SK-N-SH (cell line): ENCODE measurements around the gene CCN5. TPM values are rescaled to one million over a fixed set of nuclear protein-coding genes. Genes with fewer than 3 reads are reported as not detected.

Experiments
- CTCF ChIA-PET: fragments of 300-600, 350-600 bp; formaldehyde crosslinking; extraction: SDS; loops from one replicate; lab custom pipeline; 2021; lab: Yijun Ruan, JAX
- POLR2A ChIA-PET: fragments of 350-600 bp; sonication (Branson Sonifier 250); formaldehyde crosslinking; extraction: SDS; loops from one replicate; lab custom pipeline; 2020; ENCODE audit warnings: antibody characterized with exemption, inconsistent platforms; lab: Yijun Ruan, JAX
- DNase-seq: peaks from one replicate; pipeline ENCODE4 v3.0.0; 2012
- H2AFZ ChIP-seq: fragments of 200-600 bp; sonication (generic); 2 replicates; pipeline ENCODE4 v1.8.1; 2016; ENCODE audit warnings: antibody characterized with exemption, mild to moderate bottlenecking, low read depth
- H3F3A ChIP-seq: fragments of 200-600 bp; sonication (generic); replicated peaks from 2 replicates; pipeline ENCODE3; 2016; ENCODE audit warnings: antibody characterized with exemption, mild to moderate bottlenecking; ENCODE audit not compliant: insufficient read depth
- H3K27ac ChIP-seq, 2 experiments: fragments of 200-500 bp in 1 of 2; fragments of 200-600 bp in 1 of 2; sonication (Bioruptor generic) in 1 of 2; sonication (generic), shearing (Covaris generic) in 1 of 2; 2 replicates each; pipeline versions ENCODE4 v1.5.1 to v1.6.1; 2014 to 2016; ENCODE audit warnings: low read depth in 2 of 2, inconsistent platforms in 1 of 2, low read length in 1 of 2, mild to moderate bottlenecking in 1 of 2, mixed read lengths in 1 of 2
- H3K27me3 ChIP-seq: fragments of 200-600 bp; sonication (generic), shearing (Covaris generic); 2 replicates; pipeline ENCODE4 v1.6.1; 2016; ENCODE audit warnings: mixed run types; ENCODE audit not compliant: insufficient read depth
- H3K36me3 ChIP-seq, 2 experiments: fragments of 200-500 bp in 1 of 2; fragments of 200-600 bp in 1 of 2; sonication (Bioruptor generic) in 1 of 2; sonication (generic) in 1 of 2; replicated peaks in 1 of 2; 2 replicates each; pipeline versions ENCODE3 to v1.5.1; 2014 to 2016; ENCODE audit warnings: low read length in 1 of 2, mild to moderate bottlenecking in 1 of 2; ENCODE audit not compliant: insufficient read depth in 2 of 2, control insufficient read depth in 1 of 2
- H3K4me1 ChIP-seq, 2 experiments: fragments of 200-500 bp in 1 of 2; fragments of 200-600 bp in 1 of 2; sonication (Bioruptor generic) in 1 of 2; sonication (generic), shearing (Covaris generic) in 1 of 2; 2 replicates each; pipeline versions ENCODE4 v1.5.1 to v1.6.1; 2014 to 2016; ENCODE audit warnings: low read depth in 1 of 2, low read length in 1 of 2, mixed run types in 1 of 2; ENCODE audit not compliant: insufficient read depth in 2 of 2, control insufficient read depth in 1 of 2
- H3K4me2 ChIP-seq: fragments of 200-600 bp; sonication (generic), shearing (Covaris generic); 2 replicates; pipeline ENCODE4 v1.6.1; 2017; ENCODE audit warnings: mixed run types
- H3K4me3 ChIP-seq, 2 experiments: fragments of 200-500 bp in 1 of 2; fragments of 200-600 bp in 1 of 2; sonication (Bioruptor generic) in 1 of 2; sonication (generic), shearing (Covaris generic) in 1 of 2; 2 replicates each; pipeline versions ENCODE4 v1.5.1 to v1.8.1; 2014 to 2016; ENCODE audit warnings: low read depth in 2 of 2, inconsistent platforms in 1 of 2, low read length in 1 of 2, mild to moderate bottlenecking in 1 of 2, mixed read lengths in 1 of 2, moderate library complexity in 1 of 2
- H3K79me2 ChIP-seq: fragments of 200-600 bp; sonication (generic); 2 replicates; pipeline ENCODE4 v1.8.1; 2017; ENCODE audit warnings: mild to moderate bottlenecking; ENCODE audit not compliant: insufficient read depth
- H3K9ac ChIP-seq: fragments of 200-600 bp; sonication (generic); 2 replicates; pipeline ENCODE4 v1.6.1; 2017; ENCODE audit warnings: mixed run types
- H3K9me2 ChIP-seq: fragments of 200-600 bp; sonication (generic); 2 replicates; pipeline ENCODE4 v1.6.1; 2017; ENCODE audit warnings: mixed run types
- H3K9me3 ChIP-seq: fragments of 200-600 bp; sonication (generic); 2 replicates; pipeline ENCODE4 v1.6.1; 2017; ENCODE audit warnings: mixed run types, mild to moderate bottlenecking, moderate library complexity
- H4K20me1 ChIP-seq: fragments of 200-600 bp; sonication (generic); 2 replicates; pipeline ENCODE4 v1.6.1; 2017; ENCODE audit warnings: mild to moderate bottlenecking, mixed run types; ENCODE audit not compliant: insufficient read depth
- CHD2 ChIP-seq: fragments of 150-350 bp; IDR thresholded peaks from 2 replicates; pipeline ENCODE4 v1.6.1; 2018; ENCODE audit warnings: low read length; ENCODE audit not compliant: partially characterized antibody
- ELF1 ChIP-seq: IDR thresholded peaks from 2 replicates; pipeline ENCODE4 v1.4.0; 2012
- EP300 ChIP-seq, 2 experiments: IDR thresholded peaks; 2 replicates each; pipeline versions ENCODE4 v1.4.0 to v1.6.1; 2012; ENCODE audit warnings: borderline replicate concordance in 1 of 2, low read depth in 1 of 2, low read length in 1 of 2
- EZH2phosphoT487 ChIP-seq: fragments of 200-600 bp; sonication (generic); IDR thresholded peaks from 2 replicates; pipeline ENCODE4 v1.6.1; 2017; ENCODE audit warnings: low read depth, mixed run types, mild to moderate bottlenecking, antibody characterized with exemption, moderate library complexity, borderline replicate concordance
- FOSL2 ChIP-seq: IDR thresholded peaks from 2 replicates; pipeline ENCODE4 v1.4.0; 2012; ENCODE audit warnings: low read depth, mild to moderate bottlenecking, moderate library complexity, borderline replicate concordance
- FOXJ3 ChIP-seq: sonication (generic); formaldehyde crosslinking; IDR thresholded peaks from 2 replicates; pipeline ENCODE4 v1.5.1; 2020; ENCODE audit warnings: mild to moderate bottlenecking, missing genetic modification reagents
- FOXM1 ChIP-seq: IDR thresholded peaks from 2 replicates; pipeline ENCODE4 v1.4.0; 2012; ENCODE audit warnings: low read depth, mild to moderate bottlenecking
- IRF3 ChIP-seq: fragments of 150-350 bp; IDR thresholded peaks from 2 replicates; pipeline ENCODE4 v1.6.1; 2016; ENCODE audit warnings: mild to moderate bottlenecking, low read depth, low read length
- JUND ChIP-seq: IDR thresholded peaks from 2 replicates; pipeline ENCODE4 v1.4.0; 2012
- MAX ChIP-seq: IDR thresholded peaks from 2 replicates; pipeline ENCODE4 v1.4.0; 2012; ENCODE audit warnings: low read depth
- MEF2A ChIP-seq: IDR thresholded peaks from 2 replicates; pipeline ENCODE4 v1.4.0; 2012; ENCODE audit warnings: low read depth, borderline replicate concordance
- MXI1 ChIP-seq: IDR thresholded peaks from 2 replicates; pipeline ENCODE4 v1.6.1; 2012; ENCODE audit warnings: mild to moderate bottlenecking, low read depth, low read length, improper control_type of control experiment
- POLR2AphosphoS5 ChIP-seq: IDR thresholded peaks from 2 replicates; pipeline ENCODE4 v1.6.1; 2012; ENCODE audit warnings: low read depth, low read length
- RCOR1 ChIP-seq: fragments of 150-350 bp; IDR thresholded peaks from 2 replicates; pipeline ENCODE4 v1.6.1; 2017; ENCODE audit warnings: antibody characterized with exemption, low read length
- REST ChIP-seq: IDR thresholded peaks from 2 replicates; pipeline ENCODE4 v1.6.1; 2012; ENCODE audit warnings: mild to moderate bottlenecking, low read depth, low read length, moderate library complexity
- RFX5 ChIP-seq: IDR thresholded peaks from 2 replicates; pipeline ENCODE4 v1.6.1; 2012; ENCODE audit warnings: mild to moderate bottlenecking, improper control_type of control experiment, low read length
- RXRA ChIP-seq: IDR thresholded peaks from 2 replicates; pipeline ENCODE4 v1.4.0; 2012; ENCODE audit warnings: low read depth, mild to moderate bottlenecking, borderline replicate concordance
- TEAD4 ChIP-seq: IDR thresholded peaks from 2 replicates; pipeline ENCODE4 v1.4.0; 2012; ENCODE audit warnings: mild to moderate bottlenecking, borderline replicate concordance; ENCODE audit not compliant: insufficient read depth
- USF2 ChIP-seq: fragments of 150-350 bp; IDR thresholded peaks from 2 replicates; pipeline ENCODE4 v1.6.1; 2017; ENCODE audit warnings: antibody characterized with exemption, low read length, low read depth, borderline replicate concordance
- YY1 ChIP-seq: IDR thresholded peaks from 2 replicates; pipeline ENCODE4 v1.4.0; 2012; ENCODE audit warnings: low read depth, mild to moderate bottlenecking
- WGBS: methylation state at CpG from one replicate; pipeline ENCODE4 v1.1.6; 2017; ENCODE audit warnings: low lambda C conversion rate; 5-methylcytosine and 5-hydroxymethylcytosine counted together
- polyA plus RNA-seq, 3 experiments: library from polyadenylated mRNA; depleted of rRNA; stranded (reverse); fragments of >200 nt; gene quantifications; 2 replicates each; pipeline ENCODE4 v1.2.3, GENCODE V29; 2012

The CCN5 gene
- polyA plus RNA-seq, 1 of the 3 experiments (the other 2 are of a cell fraction) = 0.05 TPM

GRCh38 chr20:44666066-44666465, 49.1 kb upstream of the CCN5 start:
- no peak overlapping the region for H3K4me2 ChIP-seq

More at GRCh38 chr20:44666066-44666465, 49.1 kb upstream of the CCN5 start:
- H3K4me3 ChIP-seq = no peak overlapping the region
- no peaks in the 10 kb centered on the region for H3K4me1 ChIP-seq
- H3K36me3 ChIP-seq = no peaks in the 10 kb centered on the region
- no peak for DNase-seq
- no peak overlapping the region for H3K9ac ChIP-seq
- WGBS = 82% methylated on average over 3 of the region's 3 CpGs
- no peaks in the 10 kb centered on the region for H3K9me3 ChIP-seq
- peaks cover 10% of the 10 kb centered on the region for H3F3A ChIP-seq
- no peak overlapping the region for H2AFZ ChIP-seq
- no peaks in the 10 kb centered on the region for H4K20me1 ChIP-seq
- no peaks in the 10 kb centered on the region for H3K9me2 ChIP-seq
- no peak for TF ChIP-seq REST
- TF ChIP-seq RXRA = no peak
- TF ChIP-seq JUND = no peak
- TF ChIP-seq ELF1 = no peak
- TF ChIP-seq RFX5 = no peak
- TF ChIP-seq USF2 = no peak
- no peak for TF ChIP-seq CHD2
- TF ChIP-seq EZH2phosphoT487 = no peak
- TF ChIP-seq IRF3 = no peak
- no peak for TF ChIP-seq POLR2AphosphoS5
- no peak for TF ChIP-seq RCOR1
- TF ChIP-seq FOXM1 = no peak
- TF ChIP-seq FOSL2 = no peak
- TF ChIP-seq FOXJ3 (CRISPR knock-in tag) = no peak
- no peak for TF ChIP-seq MEF2A
- TF ChIP-seq EP300 (IDR thresholded peaks at IDR 0.05; ENCODE audit: borderline replicate concordance in 1 of 2, low read depth in 1 of 2, low read length in 1 of 2) = no peak
- TF ChIP-seq MAX = no peak
- TF ChIP-seq MXI1 = no peak
- no peak for TF ChIP-seq TEAD4
- TF ChIP-seq YY1 = no peak
- no peaks in the 10 kb centered on the region for H3K79me2 ChIP-seq
- no peak overlapping the region for H3K27ac ChIP-seq
- no peaks in the 10 kb centered on the region for H3K27me3 ChIP-seq
- ChIA-PET POLR2A (no interaction called here), CTCF (interaction anchor here (0.6 to 1.5 kb wide), 4 partner anchors 17 to 509 kb away, joined by 3 to 6 read pairs (median 4); no protein-coding TSS in a partner anchor)
